Activated CD8-positive, alpha-beta memory T cell treated with anti-CD3 and anti-CD28 coated beads for 1 hour (primary cell): ENCODE measurements around the gene MRPS14.
"Not testable (repeated sequence)": the region's sequence is repeated elsewhere in the genome, so short reads cannot be mapped to it uniquely, and the experiment has no call there.

Source experiments
- DNase-seq, 2 donors: peaks; one replicate each; pipeline ENCODE4 v3.0.0-alpha.2; 2020; ENCODE audit warnings: low read depth in 1 of 2; ENCODE audit errors: extremely low read depth in 1 of 2

The MRPS14 gene

DNA sequence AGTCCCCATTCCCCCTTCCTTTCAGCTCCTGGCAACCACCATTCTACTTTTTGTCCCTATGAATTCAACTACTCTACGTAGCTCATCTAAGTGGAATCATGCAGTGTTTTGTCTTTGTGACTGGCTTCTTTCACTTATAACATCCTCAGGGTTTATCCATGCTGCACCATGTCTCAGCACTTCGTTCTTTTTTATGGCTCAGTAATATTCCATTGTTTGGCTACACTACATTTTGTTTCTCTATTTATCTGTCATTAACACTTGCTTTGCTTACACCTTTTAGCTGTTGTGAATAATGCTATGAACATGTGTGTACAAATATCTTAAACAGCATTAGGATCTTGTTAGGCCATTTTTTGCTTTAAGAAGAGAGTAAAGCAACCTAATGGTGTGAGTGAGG, 1.5 kb upstream of the MRPS14 start:
- DNase-seq = no peak

- not testable (repeated sequence) for DNase-seq
Measured at GRCh38 chr1:175023922-175024242, 657 bp upstream of the MRPS14 start.

DNA sequence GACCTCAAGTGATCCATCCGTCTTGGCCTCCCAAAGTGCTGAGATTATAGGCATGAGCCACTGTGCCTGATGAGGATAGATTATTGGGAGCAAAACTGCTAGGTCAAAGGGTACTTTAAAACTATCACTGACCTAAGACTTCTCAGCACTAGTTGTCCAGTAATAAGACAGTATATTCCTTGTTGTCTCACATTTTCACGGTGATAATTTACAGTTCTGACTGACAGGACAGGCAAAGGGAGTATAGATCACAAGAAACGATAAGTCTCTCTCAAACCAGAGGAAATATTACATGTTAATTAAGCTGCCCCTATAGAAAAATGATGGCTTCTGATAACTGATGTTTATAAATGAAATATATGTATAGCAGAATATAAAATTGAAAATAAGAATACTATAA, 3.7 kb downstream of the MRPS14 start:
- no peak for DNase-seq

GRCh38 chr1:175015243-175015642, 8.0 kb downstream of the MRPS14 start:
- no peak for DNase-seq

GRCh38 chr1:175013445-175013844, 9.8 kb downstream of the MRPS14 start:
- DNase-seq = no peak

DNA sequence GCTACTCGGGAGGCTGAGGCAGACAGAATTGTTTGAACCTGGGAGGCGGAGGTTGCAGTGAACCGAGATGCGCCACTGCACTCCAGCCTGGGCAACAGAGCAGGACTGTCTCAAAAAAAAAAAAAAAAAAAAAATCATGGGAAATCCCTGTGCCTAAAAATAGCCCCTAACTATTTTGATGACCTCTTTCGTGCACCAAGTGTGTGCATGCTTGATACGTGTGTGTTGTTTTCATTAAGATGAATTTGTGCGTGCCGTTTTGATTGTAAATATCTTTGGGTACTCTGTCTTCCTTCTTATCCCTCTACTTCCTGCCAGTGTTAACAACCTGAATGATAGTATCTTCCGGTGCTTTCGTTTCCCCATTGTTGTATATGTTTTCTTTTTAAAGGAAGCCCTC, 13.7 kb downstream of the MRPS14 start:
- no peak for DNase-seq

GRCh38 chr1:175005085-175005783, 18.0 kb downstream of the MRPS14 start:
- no peak for DNase-seq

- no peak for DNase-seq
Measured at GRCh38 chr1:175003521-175003920, 19.7 kb downstream of the MRPS14 start.

- no peak for DNase-seq
Measured at GRCh38 chr1:175002910-175003517, 20.2 kb downstream of the MRPS14 start.

GRCh38 chr1:175000697-175001187, 22.5 kb downstream of the MRPS14 start:
- no peak for DNase-seq

DNA sequence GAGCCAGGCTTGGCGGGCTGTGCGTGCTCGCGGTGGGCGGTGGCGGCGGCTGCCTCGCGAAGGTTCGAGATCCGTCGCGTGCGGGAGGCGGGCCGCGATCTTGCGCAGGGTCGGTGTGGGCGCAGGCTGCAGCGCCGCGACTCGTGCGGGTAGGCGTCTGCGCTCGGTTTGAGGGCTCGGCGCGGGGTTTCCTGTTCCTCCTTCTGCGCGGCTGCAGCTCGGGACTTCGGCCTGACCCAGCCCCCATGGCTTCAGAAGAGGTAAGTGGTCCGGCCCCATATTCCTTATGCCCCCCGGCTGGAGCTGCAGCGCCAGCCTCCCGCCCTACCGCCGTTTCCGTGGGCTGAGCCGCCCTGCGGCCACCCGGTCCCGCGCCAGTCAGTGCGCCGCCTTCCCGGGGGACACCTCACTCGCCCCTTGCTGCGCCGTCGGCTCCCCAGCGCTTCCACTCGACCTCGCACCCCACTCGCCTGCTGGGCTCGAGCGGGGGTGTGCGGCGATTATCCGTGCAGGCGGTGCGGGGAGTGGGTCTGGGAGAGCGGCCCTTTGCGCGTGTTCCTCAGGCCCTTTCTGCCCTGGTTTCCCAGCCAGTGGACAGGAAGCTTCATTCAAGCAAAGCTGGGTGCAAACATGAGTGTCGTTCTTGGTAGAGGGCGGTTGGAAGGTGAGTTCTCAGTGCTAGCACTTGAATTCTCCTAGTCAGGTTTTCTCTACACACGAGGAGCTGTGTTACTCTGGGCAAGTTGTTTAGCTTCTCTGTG, 23.1 kb downstream of the MRPS14 start, which contains the start of gene CACYBP:
CACYBP (plus strand) TSS at position 12 of the 761 bp plus-strand sequence; CDS start at position 246, 234 bp downstream.
- no peak for DNase-seq

DNA sequence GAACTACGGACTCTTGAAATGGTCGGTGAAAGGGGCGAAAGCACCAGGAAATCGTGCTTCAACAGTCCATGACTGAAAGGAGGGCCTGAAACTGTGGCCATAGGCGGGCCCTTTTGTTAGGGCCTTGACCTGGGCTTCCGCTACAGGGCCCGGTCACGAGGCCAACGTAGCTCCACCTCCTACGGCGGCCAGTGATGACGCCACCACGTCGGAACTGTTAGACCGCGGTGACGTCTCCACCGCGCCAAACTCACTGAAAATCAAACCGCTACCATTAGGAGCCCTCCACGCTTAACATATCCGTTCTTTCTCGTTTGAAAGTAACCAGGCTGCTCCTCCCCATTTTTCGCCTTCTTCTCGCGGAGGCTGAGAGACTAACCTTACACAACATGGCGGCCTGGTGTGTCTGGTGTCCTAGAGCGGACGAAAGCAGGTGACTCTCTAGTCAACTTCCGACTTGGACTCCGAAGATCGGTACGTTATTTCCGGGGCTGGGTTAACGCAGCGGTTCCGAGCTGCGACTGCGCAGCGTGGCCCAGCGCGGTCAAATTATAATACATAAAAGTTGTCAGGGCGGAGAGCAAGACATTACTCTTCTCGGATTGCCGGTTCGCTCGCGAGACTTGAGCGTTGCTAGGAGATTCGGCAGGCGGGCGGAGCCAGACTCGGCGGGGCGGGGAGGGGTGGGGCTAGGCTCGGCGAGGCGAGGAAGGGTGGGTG, 23.8 kb downstream of the MRPS14 start:
- DNase-seq = peak; percentile 87 to 95

- peak; percentile 7 to 15 for DNase-seq
Measured at GRCh38 chr1:174998569-174999215, 24.5 kb downstream of the MRPS14 start.

GRCh38 chr1:174997041-174997440, 26.2 kb downstream of the MRPS14 start:
- DNase-seq = no peak

DNA sequence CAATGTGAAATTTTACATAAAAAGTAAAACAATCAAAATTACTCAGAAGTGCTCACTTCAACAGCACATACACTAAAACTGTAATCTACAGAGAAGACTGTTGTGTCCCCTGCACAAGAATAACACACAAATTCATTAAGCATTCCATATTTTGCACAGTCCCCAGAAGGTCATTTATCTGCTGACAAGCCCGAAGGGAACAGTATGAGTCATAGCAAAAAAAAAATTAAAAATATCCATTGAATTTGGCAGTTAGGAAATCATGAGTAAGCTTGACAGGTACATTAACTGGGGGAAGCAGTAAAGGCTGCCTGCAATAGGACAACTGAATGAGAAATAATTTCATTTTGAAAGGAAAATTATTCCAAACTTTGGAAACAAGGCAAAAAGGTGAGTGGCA, 26.7 kb downstream of the MRPS14 start:
- no peak for DNase-seq

DNA sequence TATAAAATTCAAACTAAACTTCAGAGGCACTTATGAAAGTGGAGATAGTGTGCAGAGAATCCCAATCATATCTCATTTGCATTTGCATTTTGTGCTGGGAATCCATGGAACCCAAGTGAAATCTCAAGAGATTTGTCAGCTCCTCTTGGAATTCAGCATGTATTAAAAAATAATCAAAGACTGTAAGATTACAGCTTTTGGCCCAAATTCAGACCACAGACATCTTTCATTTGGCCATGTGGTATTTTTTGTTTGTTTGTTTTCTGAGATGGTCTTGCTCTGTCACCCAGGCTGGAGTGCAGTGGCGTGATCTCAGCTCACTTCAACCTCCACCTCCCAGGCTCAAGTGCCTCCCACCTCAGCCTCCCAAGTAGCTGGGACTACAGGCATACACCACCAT, 27.3 kb downstream of the MRPS14 start:
- DNase-seq = no peak

DNA sequence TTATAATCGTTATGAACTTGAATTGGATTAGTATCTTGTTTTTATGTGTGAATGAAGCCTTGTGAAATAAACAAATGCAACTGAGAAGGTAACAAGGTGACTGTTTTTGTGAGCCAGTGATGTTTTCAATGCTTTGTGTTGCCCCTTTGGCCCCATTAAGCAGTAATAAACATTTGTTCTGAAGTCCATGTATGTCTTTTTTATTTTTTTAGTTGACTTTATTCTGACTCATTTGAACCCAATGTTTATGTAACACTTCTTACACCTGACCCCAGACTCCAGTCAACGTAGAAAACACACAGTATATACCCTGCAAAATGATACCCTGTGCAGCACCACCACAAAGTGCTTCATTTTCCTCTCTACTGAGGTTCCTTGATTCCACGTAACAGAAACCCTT, 28.1 kb downstream of the MRPS14 start:
- DNase-seq = no peak

DNA sequence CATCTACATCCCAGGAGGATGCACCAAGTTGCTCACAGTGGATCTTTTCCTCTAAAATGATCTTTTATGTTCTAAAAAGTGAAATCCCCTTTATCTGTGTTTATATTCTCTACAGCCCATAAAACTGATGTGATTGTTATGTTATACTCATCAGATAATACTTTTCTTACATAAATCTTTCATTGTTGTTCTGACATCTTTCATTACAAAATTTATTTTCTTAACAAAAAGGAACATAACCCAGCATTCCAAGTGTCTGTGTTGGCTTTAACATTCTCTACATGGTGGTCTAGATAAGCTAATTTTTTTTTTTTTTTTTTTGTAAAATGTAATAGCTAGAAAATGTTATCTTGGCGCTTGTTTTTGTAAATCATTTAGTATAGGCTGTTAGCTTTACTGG, 31.8 kb downstream of the MRPS14 start:
- DNase-seq = no peak

DNA sequence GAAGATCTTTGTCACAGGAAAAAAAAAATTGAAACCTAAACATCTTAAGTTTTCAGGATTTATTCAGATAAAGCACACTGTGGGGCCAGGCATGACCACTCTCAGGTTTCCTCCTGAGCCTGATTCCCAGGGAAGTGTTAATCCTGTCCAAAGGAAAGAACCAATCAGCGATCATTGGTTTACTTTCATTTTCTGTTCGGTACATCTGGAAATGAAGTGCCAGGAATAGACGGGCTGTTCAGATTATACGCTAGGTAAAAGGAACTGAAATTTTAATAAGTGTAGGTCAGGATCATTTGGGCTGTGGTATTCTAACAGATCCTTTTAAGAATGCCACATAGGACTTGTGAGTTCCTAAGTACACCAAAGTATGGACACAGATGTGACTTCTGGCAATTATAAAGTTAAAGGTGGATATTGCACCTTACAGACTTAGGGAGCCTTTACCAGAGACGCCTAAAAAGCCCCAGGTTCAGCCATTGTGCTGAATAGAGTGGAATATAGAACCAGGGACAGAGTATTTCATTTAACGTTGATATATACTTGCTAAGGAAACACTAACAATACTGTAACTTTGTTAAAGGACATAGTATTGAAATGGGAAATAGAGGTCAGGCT, 32.7 kb downstream of the MRPS14 start:
- no peak for DNase-seq

DNA sequence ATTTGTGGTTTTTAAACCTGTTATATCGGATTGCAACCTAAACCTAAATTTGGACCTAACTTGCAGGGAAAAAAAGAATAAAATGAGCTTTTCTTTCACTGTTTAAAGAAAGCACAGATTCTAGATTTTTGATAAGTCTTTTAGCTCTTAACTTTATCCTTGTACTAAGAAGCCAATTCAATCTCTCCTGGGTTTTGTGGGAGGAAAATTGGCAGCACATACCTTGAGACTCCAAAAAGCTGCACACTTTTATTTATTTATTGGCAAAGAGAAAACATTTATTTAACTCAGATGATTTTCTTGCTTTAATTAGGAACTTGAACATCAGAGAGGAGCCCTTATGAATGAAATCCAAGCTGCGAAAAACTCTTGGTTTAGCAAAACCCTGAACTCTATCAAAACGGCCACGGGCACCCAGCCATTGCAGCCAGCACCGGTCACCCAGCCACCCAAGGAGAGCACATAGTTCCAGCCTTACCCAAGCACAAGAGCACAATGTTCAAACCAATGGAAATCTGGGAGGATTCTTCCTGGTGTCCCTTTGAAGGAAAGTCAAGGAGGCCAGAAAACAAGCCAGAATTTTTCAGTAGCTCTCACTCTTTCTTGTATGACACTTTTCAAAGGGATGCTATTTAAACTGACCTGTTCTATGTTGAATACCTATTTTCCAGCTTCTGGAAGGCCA, 33.5 kb downstream of the MRPS14 start:
- no peak for DNase-seq
